Measurements from ENCODE around the gene HDAC2.

GRCh38 chr6:113994934-113995342, 24.0 kb upstream of the HDAC2 start:
- peak; percentile 88 for TF ChIP-seq CTCF (IDR thresholded peaks at IDR 0.05; ENCODE audit: borderline replicate concordance, extremely low read depth, low read length, poor library complexity, severe bottlenecking)
- no peak for TF ChIP-seq EZH2 (IDR thresholded peaks at IDR 0.05; ENCODE audit: borderline replicate concordance, low read depth, low read length, severe bottlenecking)

Data from DND-41 (cell line).